Measurements from ENCODE around the gene GDF2. TPM values are rescaled to one million over a fixed set of nuclear protein-coding genes. Genes with fewer than 3 reads are reported as not detected.

The GDF2 gene
- total RNA-seq, 4 donors from 2014 or later = not detected

DNA sequence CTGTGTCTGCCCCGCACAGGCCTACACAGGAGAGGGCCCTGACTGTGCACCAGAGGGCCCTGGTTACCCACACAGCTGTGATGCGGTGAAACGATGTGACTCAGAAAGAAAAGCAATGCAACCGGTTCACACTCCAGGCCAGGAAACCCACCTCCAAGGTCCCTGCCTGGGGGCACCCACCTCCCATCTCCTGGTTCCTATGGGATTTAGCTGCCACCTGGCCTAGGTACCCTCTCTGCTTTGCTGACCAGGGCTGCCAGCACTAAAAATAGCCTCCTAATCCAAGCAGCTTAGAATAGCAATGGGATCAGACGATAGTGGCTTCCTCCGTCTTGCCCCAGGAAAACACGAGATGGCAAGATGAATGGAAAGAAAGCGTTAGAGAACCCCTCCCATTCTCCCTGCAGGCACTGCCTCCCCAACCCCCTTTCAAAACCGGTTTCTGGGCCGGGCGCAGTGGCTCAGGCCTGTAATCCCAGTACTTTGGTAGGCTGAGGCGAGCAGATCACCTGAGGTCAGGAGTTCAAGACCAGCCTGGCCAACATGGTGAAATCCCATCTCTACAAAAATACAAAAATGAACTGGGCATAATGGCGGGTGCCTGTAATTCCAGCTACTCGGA lies 38.3 kb downstream of the GDF2 start:
- Histone ChIP-seq H3K27me3 (no peaks in the 10 kb centered on the region), H3K4me1 (peaks cover 11 to 23% of the 10 kb centered on the region in 2 donors), H3K9me3 (no peaks in the 10 kb centered on the region), H3K27ac (peak overlapping the region in 1 of 4 donors; percentile 5), H3K36me3 (no peaks in the 10 kb centered on the region), H3K4me3 (no peak overlapping the region)
- peak in 1 of 2 donors; percentile 53 for ATAC-seq
- DNase-seq = no peak
- intact Hi-C loops (cut with DNase I; ENCODE audit: low total_unique reads) = no loop called here
- TF ChIP-seq, protein P1, sequence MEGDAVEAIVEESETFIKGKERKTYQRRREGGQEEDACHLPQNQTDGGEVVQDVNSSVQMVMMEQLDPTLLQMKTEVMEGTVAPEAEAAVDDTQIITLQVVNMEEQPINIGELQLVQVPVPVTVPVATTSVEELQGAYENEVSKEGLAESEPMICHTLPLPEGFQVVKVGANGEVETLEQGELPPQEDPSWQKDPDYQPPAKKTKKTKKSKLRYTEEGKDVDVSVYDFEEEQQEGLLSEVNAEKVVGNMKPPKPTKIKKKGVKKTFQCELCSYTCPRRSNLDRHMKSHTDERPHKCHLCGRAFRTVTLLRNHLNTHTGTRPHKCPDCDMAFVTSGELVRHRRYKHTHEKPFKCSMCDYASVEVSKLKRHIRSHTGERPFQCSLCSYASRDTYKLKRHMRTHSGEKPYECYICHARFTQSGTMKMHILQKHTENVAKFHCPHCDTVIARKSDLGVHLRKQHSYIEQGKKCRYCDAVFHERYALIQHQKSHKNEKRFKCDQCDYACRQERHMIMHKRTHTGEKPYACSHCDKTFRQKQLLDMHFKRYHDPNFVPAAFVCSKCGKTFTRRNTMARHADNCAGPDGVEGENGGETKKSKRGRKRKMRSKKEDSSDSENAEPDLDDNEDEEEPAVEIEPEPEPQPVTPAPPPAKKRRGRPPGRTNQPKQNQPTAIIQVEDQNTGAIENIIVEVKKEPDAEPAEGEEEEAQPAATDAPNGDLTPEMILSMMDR (IDR thresholded peaks at IDR 0.05 in 4 of 5, conservative IDR thresholded peaks at IDR 0.05 in 1 of 5) = no peak
- in situ Hi-C loops (cut with MboI; ENCODE audit: low sequenced_read_pairs in 4 of 4) = no loop called here

DNA sequence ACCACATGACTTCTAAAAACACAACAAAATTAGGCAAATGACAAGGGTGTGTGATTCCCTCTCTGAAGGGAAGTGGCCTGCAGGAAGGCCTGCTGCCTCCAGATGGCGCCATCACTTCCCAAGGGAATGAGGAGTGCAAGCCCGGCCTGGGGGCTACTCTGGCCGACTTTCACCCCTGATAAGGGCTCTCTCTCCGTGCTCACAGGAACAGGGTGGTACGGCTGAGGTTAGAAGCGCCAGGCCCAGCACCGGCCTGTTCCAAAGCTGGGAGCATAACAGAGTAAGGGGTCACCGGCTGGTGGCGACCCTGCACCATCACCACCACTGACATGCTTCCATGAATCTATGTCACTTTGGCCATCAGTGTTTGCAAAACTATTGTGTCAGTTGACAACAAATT lies 39.0 kb downstream of the GDF2 start:
- TF ChIP-seq POLR2A (IDR thresholded peaks at IDR 0.05) = no peak
- TF ChIP-seq, protein P1 (IDR thresholded peaks at IDR 0.05 in 4 of 5, conservative IDR thresholded peaks at IDR 0.05 in 1 of 5) = peak; percentile 29 to 58 (median 49)
- no peak overlapping the region for H3K4me3 ChIP-seq
- peaks cover 11 to 23% of the 10 kb centered on the region in 2 donors for H3K4me1 ChIP-seq
- in situ Hi-C loops (cut with MboI; ENCODE audit: low sequenced_read_pairs in 4 of 4) (no loop called here), intact Hi-C loops (cut with DNase I; ENCODE audit: low total_unique reads) (no loop called here)
- no peaks in the 10 kb centered on the region for H3K36me3 ChIP-seq
- no peak for DNase-seq
- ATAC-seq = peak in 1 of 2 donors; percentile 28
- H3K9me3 ChIP-seq = no peaks in the 10 kb centered on the region
- no peak overlapping the region for H3K27ac ChIP-seq
- no peaks in the 10 kb centered on the region for H3K27me3 ChIP-seq

DNA sequence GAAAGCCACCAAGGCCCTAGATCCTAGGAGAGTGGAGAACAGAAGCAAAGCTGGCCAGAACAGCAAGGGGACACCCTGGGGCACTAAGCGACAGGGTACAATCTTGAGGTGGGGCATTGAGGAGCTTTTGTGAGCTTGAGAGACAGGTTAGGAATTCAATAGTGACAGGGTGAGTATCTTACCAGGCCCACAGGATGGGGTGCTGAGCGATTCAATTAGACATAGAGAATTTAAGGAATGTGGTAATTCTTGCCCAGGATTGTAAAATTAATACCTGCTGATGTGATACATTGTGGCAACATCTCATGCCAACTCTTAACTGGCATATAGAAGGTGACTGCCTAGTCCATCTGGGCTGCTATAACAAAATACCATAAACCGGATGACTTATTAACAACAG lies 39.9 kb downstream of the GDF2 start:
- intact Hi-C loops (cut with DNase I; ENCODE audit: low total_unique reads) = no loop called here
- peaks cover 11 to 23% of the 10 kb centered on the region in 2 donors for H3K4me1 ChIP-seq
- no peak for ATAC-seq

DNA sequence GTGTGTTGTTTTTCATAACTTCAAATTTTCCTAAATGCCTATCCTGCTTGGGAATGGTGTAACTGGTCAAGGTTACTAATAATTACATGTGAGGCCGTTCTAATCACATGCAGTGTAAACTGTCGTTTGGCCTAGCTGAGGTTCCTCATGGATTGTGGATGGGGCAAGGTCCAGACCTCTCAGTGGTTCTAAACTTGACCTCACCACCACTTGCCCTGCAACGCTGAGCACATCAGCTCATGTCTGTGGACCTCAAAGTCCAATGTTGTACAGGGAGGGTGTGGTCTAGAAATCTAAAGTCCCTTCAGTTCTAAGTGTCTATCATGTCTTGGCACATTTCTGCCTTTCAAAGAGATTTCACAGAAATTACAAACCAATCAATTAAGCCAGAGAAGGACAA lies 41.5 kb downstream of the GDF2 start:
- TF ChIP-seq POLR2A (IDR thresholded peaks at IDR 0.05) = no peak
- TF ChIP-seq, protein P1 (IDR thresholded peaks at IDR 0.05 in 4 of 5, conservative IDR thresholded peaks at IDR 0.05 in 1 of 5) = no peak
- in situ Hi-C loops (cut with MboI; ENCODE audit: low sequenced_read_pairs in 4 of 4) (no loop called here), intact Hi-C loops (cut with DNase I; ENCODE audit: low total_unique reads) (no loop called here)
- no peaks in the 10 kb centered on the region for H3K36me3 ChIP-seq
- H3K4me1 ChIP-seq = peaks cover 11 to 23% of the 10 kb centered on the region in 2 donors
- no peak for DNase-seq
- H3K27me3 ChIP-seq = no peaks in the 10 kb centered on the region
- no peak overlapping the region for H3K4me3 ChIP-seq
- peak overlapping the region in 2 of 4 donors; percentile 46 to 48 for H3K27ac ChIP-seq
- no peak for ATAC-seq
- no peaks in the 10 kb centered on the region for H3K9me3 ChIP-seq

More for the DNA sequence above, 39.9 kb downstream of the GDF2 start:
- Histone ChIP-seq H3K27ac (no peak overlapping the region), H3K27me3 (no peaks in the 10 kb centered on the region), H3K36me3 (no peaks in the 10 kb centered on the region), H3K9me3 (no peaks in the 10 kb centered on the region), H3K4me3 (no peak overlapping the region)
- no peak for TF ChIP-seq POLR2A (IDR thresholded peaks at IDR 0.05)
- TF ChIP-seq, protein P1 (IDR thresholded peaks at IDR 0.05 in 4 of 5, conservative IDR thresholded peaks at IDR 0.05 in 1 of 5) = no peak
- no peak for DNase-seq
- in situ Hi-C loops (cut with MboI; ENCODE audit: low sequenced_read_pairs in 4 of 4) = no loop called here

DNA sequence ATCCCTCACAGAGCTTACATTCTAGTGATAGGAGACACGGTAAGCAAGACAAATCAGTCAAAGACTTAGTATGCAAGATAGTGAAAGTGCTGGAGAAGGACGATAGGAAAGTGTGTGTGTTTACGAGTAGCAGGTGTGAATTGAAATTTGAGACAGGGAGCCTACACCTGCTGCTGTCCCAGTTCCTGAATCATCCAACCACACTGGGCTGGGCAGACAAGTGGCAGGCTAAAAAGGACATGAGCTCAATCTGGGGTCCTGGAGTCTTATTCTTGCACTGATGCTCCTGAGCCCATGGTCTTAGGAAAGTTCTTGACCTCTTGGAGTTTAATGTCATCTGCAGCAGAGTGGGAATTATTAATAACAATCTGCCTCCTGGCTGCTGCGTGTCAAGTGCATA lies 42.1 kb downstream of the GDF2 start:
- peak; percentile 95 for ATAC-seq
- intact Hi-C loops (cut with DNase I; ENCODE audit: low total_unique reads) = no loop called here
- H3K4me3 ChIP-seq = no peak overlapping the region
- H3K4me1 ChIP-seq = peaks cover 11 to 23% of the 10 kb centered on the region in 2 donors
- no peaks in the 10 kb centered on the region for H3K36me3 ChIP-seq
- H3K9me3 ChIP-seq = no peaks in the 10 kb centered on the region
- peak; percentile 22 to 57 for DNase-seq
- TF ChIP-seq, protein P1 (IDR thresholded peaks at IDR 0.05 in 4 of 5, conservative IDR thresholded peaks at IDR 0.05 in 1 of 5) = no peak
- no peak for TF ChIP-seq POLR2A (IDR thresholded peaks at IDR 0.05)
- no peaks in the 10 kb centered on the region for H3K27me3 ChIP-seq
- in situ Hi-C loops (cut with MboI; ENCODE audit: low sequenced_read_pairs in 4 of 4) = no loop called here
- peak overlapping the region in 3 of 4 donors; percentile 31 to 48 (median 46) for H3K27ac ChIP-seq
